ENCODE results near the gene AGAP3.

DNA sequence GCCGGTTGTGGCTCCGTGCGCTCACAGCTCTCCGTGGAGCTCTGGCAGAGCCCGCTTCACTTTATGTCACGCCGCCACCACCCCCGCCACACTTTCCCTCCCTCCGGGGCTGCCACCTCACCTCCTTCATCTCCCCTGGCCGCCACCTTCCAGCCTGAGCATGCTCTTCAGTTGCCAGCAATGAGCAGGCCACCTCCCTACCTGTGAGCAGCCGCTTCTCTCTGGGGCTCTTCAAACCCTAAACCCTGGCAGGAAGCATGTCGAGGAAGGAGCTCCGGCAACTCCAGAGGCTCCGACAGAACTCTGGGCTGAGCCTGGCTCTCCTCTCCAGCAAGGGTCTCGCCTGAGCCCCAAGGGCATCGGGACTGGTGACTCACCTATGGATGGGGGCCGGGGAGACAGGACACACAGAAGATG, 44.5 kb downstream of the AGAP3 start:
- TF ChIP-seq CTCF (IDR thresholded peaks at IDR 0.05; ENCODE audit: insufficient read depth, low read depth, low read length) (no peak), EZH2 (IDR thresholded peaks at IDR 0.05; ENCODE audit: insufficient read depth, low read length) (no peak)

All from astrocyte (in vitro differentiated cells and primary cell).